ENCODE results near the gene HOXB3.

- no peak for TF ChIP-seq EZH2 (IDR thresholded peaks at IDR 0.05; ENCODE audit: low read length, unreplicated experiment)
- no peak for TF ChIP-seq CTCF (conservative IDR thresholded peaks at IDR 0.05; ENCODE audit: low read depth, low read length)
Measured at GRCh38 chr17:48544349-48545021, 45.6 kb downstream of the HOXB3 start.
